Sigmoid colon (tissue), 7 donors: Measurements from ENCODE around the gene LUC7L3. TPM values are rescaled to one million over a fixed set of nuclear protein-coding genes. Genes with fewer than 3 reads are reported as not detected.
A peak's percentile ranks its signal among the peaks of the same experiment; 100 is the strongest.

Source experiments
- DNase-seq: peaks from one replicate; pipeline ENCODE4 v3.0.0-alpha.2; 2019
- H3K27ac ChIP-seq, 4 donors: fragments of 200-600 bp; sonication (generic); one replicate each; pipeline ENCODE4 v1.5.1; 2016 to 2019; ENCODE audit warnings: mild to moderate bottlenecking in 1 of 4
- H3K27me3 ChIP-seq, 3 donors: fragments of 200-600 bp; sonication (generic); one replicate each; pipeline ENCODE4 v1.5.1; 2019; ENCODE audit warnings: mild to moderate bottlenecking in 1 of 3
- H3K36me3 ChIP-seq, 4 donors: fragments of 200-600 bp; sonication (generic); one replicate each; pipeline ENCODE4 v1.5.1; 2016 to 2019
- H3K4me1 ChIP-seq, 4 donors: fragments of 200-600 bp; sonication (generic); one replicate each; pipeline ENCODE4 v1.5.1; 2017 to 2019
- H3K4me3 ChIP-seq, 4 donors: fragments of 200-600 bp; sonication (generic); one replicate each; pipeline ENCODE4 v1.5.1; 2017 to 2019; ENCODE audit warnings: mild to moderate bottlenecking in 2 of 4, moderate library complexity in 1 of 4
- H3K9me3 ChIP-seq, 4 donors: fragments of 200-600 bp in 3 of 4; sonication (generic) in 3 of 4; one replicate each; pipeline versions ENCODE4 v1.5.1 to v1.6.1; 2013 to 2019
- CTCF ChIP-seq, 4 experiments: fragments of 450-650 bp in 3 of 4; fragments of 200-600 bp in 1 of 4; IDR thresholded peaks; one replicate each; pipeline ENCODE4 v1.5.1; 2016 to 2019; ENCODE audit warnings: antibody characterized with exemption in 4 of 4, mild to moderate bottlenecking in 3 of 4, moderate library complexity in 2 of 4
- EP300 ChIP-seq, 4 donors: sonication (generic); formaldehyde crosslinking; IDR thresholded peaks; one replicate each; pipeline ENCODE4 v1.6.1; 2017; ENCODE audit warnings: antibody characterized with exemption in 4 of 4
- POLR2A ChIP-seq, 2 donors: fragments of 450-650 bp; IDR thresholded peaks; one replicate each; pipeline ENCODE4 v1.6.1; 2016; ENCODE audit warnings: antibody characterized with exemption in 2 of 2, mild to moderate bottlenecking in 2 of 2, moderate library complexity in 2 of 2
- POLR2AphosphoS5 ChIP-seq, 4 donors: sonication (generic); formaldehyde crosslinking; IDR thresholded peaks; one replicate each; pipeline ENCODE4 v1.6.1; 2017; ENCODE audit warnings: antibody characterized with exemption in 4 of 4
- WGBS, 2 donors: extraction: QIAGEN DNeasy Blood & Tissue Kit; methylation state at CpG; one replicate each; pipeline ENCODE4 v1.1.7; 2013; 5-methylcytosine and 5-hydroxymethylcytosine counted together
- intact Hi-C: fragments of 100-400 bp; cut with DNase I; formaldehyde crosslinking; loops from one replicate; pipeline ENCODE4 v1.15.1; 2023
- polyA plus RNA-seq, 3 donors: library from polyadenylated mRNA; stranded (reverse); fragments of 200-250 nt; gene quantifications; one replicate each; pipeline ENCODE4 v1.2.3, GENCODE V29; 2013
- total RNA-seq, 4 donors: library from RNA; depleted of rRNA; stranded (reverse); fragments of >200 nt; gene quantifications; one replicate each; pipeline ENCODE4 v1.1.0, GENCODE V29; 2016
- donor health status: healthy with polysubstance abuse.
- donor health status: Bipolar disorder and iron deficiency.
- donor health status: healthy.

Gene LUC7L3
- total and polyA plus RNA-seq, 7 donors: 43.2 to 188 (median 71.4) TPM

- no peak for TF ChIP-seq POLR2A (IDR thresholded peaks at IDR 0.05)
- TF ChIP-seq CTCF (IDR thresholded peaks at IDR 0.05): no peak
- no peak for TF ChIP-seq EP300 (IDR thresholded peaks at IDR 0.05)
- no peak for TF ChIP-seq POLR2AphosphoS5 (IDR thresholded peaks at IDR 0.05)
- intact Hi-C loops: loop anchor here (5.0 to 10.0 kb wide), 2 partner anchors 167 to 240 kb away; partner anchors contain the start of gene SPATA20
- no peak overlapping the region for H3K27ac ChIP-seq
- peaks cover 0 to 3% (median 0%) of the 10 kb centered on the region in 3 donors for H3K27me3 ChIP-seq
- no peak overlapping the region for H3K4me3 ChIP-seq
- no peak for DNase-seq
- WGBS, 2 donors: 66 to 68% methylated on average over 4 of the region's 4 CpGs
- peaks cover 0 to 22% (median 17%) of the 10 kb centered on the region in 4 donors for H3K4me1 ChIP-seq
- H3K36me3 ChIP-seq: no peaks in the 10 kb centered on the region
- H3K9me3 ChIP-seq: no peaks in the 10 kb centered on the region
Measured at GRCh38 chr17:50785126-50785525, 65.7 kb downstream of the LUC7L3 start.

DNA sequence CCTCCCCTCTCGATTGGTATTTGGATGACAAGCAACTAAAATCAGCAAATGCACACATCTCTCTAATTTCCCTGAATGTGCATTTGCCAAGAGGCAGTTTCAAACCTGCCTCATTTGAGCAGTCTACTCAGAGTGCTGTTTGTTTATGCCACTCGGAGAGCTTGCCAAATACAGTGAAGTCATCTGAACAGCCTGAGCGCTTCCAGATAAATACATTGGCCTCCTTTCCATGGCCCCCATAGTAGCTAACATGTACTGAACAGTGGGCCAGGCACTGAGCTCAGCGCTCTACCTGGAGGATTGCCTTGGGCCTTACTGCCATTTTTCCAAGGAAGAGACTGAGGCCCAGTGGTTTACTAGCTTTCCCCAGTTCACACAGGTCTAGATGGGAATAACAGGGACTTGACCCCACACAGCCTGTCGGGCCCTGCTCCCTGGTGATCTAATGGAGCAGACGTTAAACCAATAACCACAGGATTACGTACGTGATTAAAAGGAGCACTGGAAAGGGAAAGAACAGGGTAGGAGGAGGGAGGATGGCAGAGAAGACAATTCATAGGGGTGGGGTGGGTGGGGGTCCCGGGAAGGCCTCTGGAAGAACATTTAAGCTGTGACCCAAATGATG, 66.7 kb downstream of the LUC7L3 start:
- WGBS, 2 donors: 61 to 75% methylated on average over 9 of the region's 9 CpGs
- no peak for TF ChIP-seq EP300 (IDR thresholded peaks at IDR 0.05)
- TF ChIP-seq POLR2AphosphoS5 (IDR thresholded peaks at IDR 0.05): peak in 1 of 4 donors; percentile 30
- Histone ChIP-seq H3K9me3 (no peaks in the 10 kb centered on the region), H3K4me1 (peaks cover 0 to 22% (median 17%) of the 10 kb centered on the region in 4 donors), H3K27ac (peak overlapping the region in 3 of 4 donors; percentile 46 to 69 (median 60)), H3K27me3 (peaks cover 0 to 3% (median 0%) of the 10 kb centered on the region in 3 donors), H3K4me3 (no peak overlapping the region), H3K36me3 (no peaks in the 10 kb centered on the region)
- no peak for DNase-seq
- intact Hi-C loops: loop anchor here (5.0 to 10.0 kb wide), 2 partner anchors 166 to 241 kb away; partner anchors contain the start of gene SPATA20

DNA sequence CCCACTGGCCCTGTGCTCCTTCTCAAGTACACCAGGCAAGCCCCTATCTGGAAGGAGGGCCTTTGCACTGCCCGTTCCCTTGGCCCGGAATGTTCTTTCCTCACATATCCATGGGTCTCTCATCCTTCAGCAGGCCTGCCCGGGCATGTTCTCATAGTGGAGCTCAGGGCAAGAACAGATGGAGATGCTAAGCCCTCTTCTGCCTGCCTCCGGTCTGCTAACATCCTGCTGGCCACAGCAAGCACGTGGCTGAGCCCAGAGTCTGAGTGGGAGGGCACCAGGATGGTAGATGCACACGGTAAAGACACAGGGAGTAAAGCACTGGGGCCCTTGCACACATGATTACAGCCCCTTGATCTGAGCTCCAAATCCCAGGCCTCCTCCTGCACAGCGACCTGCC, 67.7 kb downstream of the LUC7L3 start:
- no peaks in the 10 kb centered on the region for H3K36me3 ChIP-seq
- H3K27me3 ChIP-seq: peaks cover 0 to 3% (median 0%) of the 10 kb centered on the region in 3 donors
- no peak overlapping the region for H3K4me3 ChIP-seq
- peaks cover 0 to 22% (median 17%) of the 10 kb centered on the region in 4 donors for H3K4me1 ChIP-seq
- 90 to 92% methylated on average over 7 of the region's 7 CpGs for WGBS, 2 donors
- H3K27ac ChIP-seq: no peak overlapping the region
- intact Hi-C loops: loop anchor here (5.0 to 10.0 kb wide), 2 partner anchors 165 to 242 kb away; partner anchors contain the start of gene SPATA20
- no peaks in the 10 kb centered on the region for H3K9me3 ChIP-seq
- DNase-seq: no peak
- TF ChIP-seq EP300 (IDR thresholded peaks at IDR 0.05) (no peak), POLR2A (IDR thresholded peaks at IDR 0.05) (no peak), POLR2AphosphoS5 (IDR thresholded peaks at IDR 0.05) (no peak), CTCF (IDR thresholded peaks at IDR 0.05) (no peak)

DNA sequence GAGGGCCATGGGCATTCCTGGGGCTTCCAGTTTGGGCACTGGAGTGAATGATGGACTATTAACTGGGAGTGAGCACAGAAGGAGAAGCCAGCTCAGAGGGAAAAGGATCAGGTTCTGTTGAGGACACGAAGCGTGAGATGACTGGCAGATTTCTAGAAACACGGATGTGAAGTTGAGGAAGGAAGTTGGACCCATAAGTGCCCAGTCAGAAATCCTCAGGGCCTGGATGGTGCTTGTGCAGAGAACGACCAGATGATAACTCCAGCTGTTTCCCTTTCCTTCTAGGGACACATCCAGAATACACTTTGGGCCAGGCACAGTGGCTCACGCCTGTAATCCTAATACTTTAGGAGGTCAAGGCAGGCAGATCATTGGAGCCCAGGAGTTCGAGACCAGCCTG, 71.2 kb downstream of the LUC7L3 start:
- intact Hi-C loops: no loop called here
- Histone ChIP-seq H3K4me1 (peaks cover 0 to 17% (median 11%) of the 10 kb centered on the region in 4 donors), H3K36me3 (no peaks in the 10 kb centered on the region), H3K27me3 (no peaks in the 10 kb centered on the region), H3K4me3 (no peak overlapping the region), H3K27ac (no peak overlapping the region), H3K9me3 (no peaks in the 10 kb centered on the region)
- DNase-seq: no peak
- TF ChIP-seq CTCF (IDR thresholded peaks at IDR 0.05) (no peak), EP300 (IDR thresholded peaks at IDR 0.05) (no peak), POLR2A (IDR thresholded peaks at IDR 0.05) (no peak), POLR2AphosphoS5 (IDR thresholded peaks at IDR 0.05) (no peak)
- WGBS, 2 donors: 66 to 82% methylated on average over 6 of the region's 6 CpGs

DNA sequence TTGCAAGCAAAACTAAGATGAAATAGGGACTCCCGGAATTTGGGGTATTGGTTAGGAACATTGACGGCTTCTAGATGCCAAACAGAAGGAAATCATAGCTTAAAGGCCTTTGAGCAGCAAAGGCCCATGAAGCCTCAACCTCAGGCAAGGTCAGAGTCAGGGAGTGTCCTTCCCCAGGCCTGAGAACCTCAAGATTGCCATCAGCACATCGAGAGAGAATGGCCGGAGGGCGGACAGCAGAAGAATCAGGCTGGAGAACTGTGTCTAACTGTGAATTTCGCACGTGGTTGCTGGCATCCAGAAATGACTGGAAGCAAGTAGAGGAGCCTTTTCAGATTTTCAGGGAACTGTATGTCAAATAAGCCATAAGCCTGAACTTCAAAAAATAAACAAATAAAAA, 72.7 kb downstream of the LUC7L3 start:
- Histone ChIP-seq H3K27me3 (no peaks in the 10 kb centered on the region), H3K9me3 (no peaks in the 10 kb centered on the region), H3K36me3 (no peaks in the 10 kb centered on the region), H3K4me3 (no peak overlapping the region), H3K4me1 (peaks cover 0 to 2% (median 0%) of the 10 kb centered on the region in 4 donors), H3K27ac (no peak overlapping the region)
- TF ChIP-seq CTCF (IDR thresholded peaks at IDR 0.05): no peak
- no peak for TF ChIP-seq POLR2AphosphoS5 (IDR thresholded peaks at IDR 0.05)
- no peak for TF ChIP-seq POLR2A (IDR thresholded peaks at IDR 0.05)
- TF ChIP-seq EP300 (IDR thresholded peaks at IDR 0.05): no peak
- DNase-seq: no peak
- WGBS, 2 donors: 90 to 91% methylated on average over 7 of the region's 7 CpGs
- intact Hi-C loops: no loop called here
